Kasumi-1 (cell line): ENCODE data around the gene ZNF816.
"Not testable (repeated sequence)": the region's sequence is repeated elsewhere in the genome, so short reads cannot be mapped to it uniquely, and the experiment has no call there.

ENCODE experiments used
- DNase-seq, 2 experiments: peaks; one replicate each; lab custom pipeline; 2025; lab: John Stamatoyannopoulos, UW

The ZNF816 gene

GRCh38 chr19:52924641-52925040 is 38.0 kb downstream of the ZNF816 start:
- DNase-seq: not testable (repeated sequence)

GRCh38 chr19:52923778-52924593 is 38.7 kb downstream of the ZNF816 start:
- DNase-seq: peak in 1 of 2 experiments; percentile 1

- peak; percentile 48 to 54 for DNase-seq
These were observed 39.6 kb downstream of the ZNF816 start, which contains the start of gene ZNF888 for GRCh38 chr19:52922841-52923777. ZNF888 (minus strand) TSS chr19:52923428; CDS start chr19:52917873, 5,555 bp downstream.

GRCh38 chr19:52917531-52917930 is 45.1 kb downstream of the ZNF816 start:
- DNase-seq: no peak

GRCh38 chr19:52910648-52911047 is 52.0 kb downstream of the ZNF816 start:
- DNase-seq: no peak

- not testable (repeated sequence) for DNase-seq
These were observed 58.5 kb downstream of the ZNF816 start for GRCh38 chr19:52904052-52904780.

- DNase-seq: no peak
These were observed 60.8 kb downstream of the ZNF816 start for GRCh38 chr19:52901842-52902241.
